VCaP (cell line): ENCODE measurements around the gene SLC25A39.
A peak's percentile ranks its signal among the peaks of the same experiment; 100 is the strongest.
"Not testable (repeated sequence)": the region's sequence is repeated elsewhere in the genome, so short reads cannot be mapped to it uniquely, and the experiment has no call there.

Source experiments
- H3K27ac ChIP-seq: fragments of 450-650 bp; 2 replicates; pipeline ENCODE4 v1.5.1; 2017
- CTCF ChIP-seq: fragments of 450-650 bp; conservative IDR thresholded peaks from 2 replicates; pipeline ENCODE4 v1.5.1; 2017; ENCODE audit warnings: mild to moderate bottlenecking, moderate library complexity

Gene SLC25A39

GRCh38 chr17:44351464-44351863 lies 26.8 kb upstream of the SLC25A39 start:
- TF ChIP-seq CTCF, result no peak

GRCh38 chr17:44350733-44351226 lies 26.2 kb upstream of the SLC25A39 start:
- no peak overlapping the region for H3K27ac ChIP-seq
- peak; percentile 89 for TF ChIP-seq CTCF

More at GRCh38 chr17:44351464-44351863, 26.8 kb upstream of the SLC25A39 start:
- no peak overlapping the region for H3K27ac ChIP-seq

- no peak for TF ChIP-seq CTCF
- no peak overlapping the region for H3K27ac ChIP-seq
Observed at GRCh38 chr17:44349553-44350070, 25.0 kb upstream of the SLC25A39 start.

GRCh38 chr17:44348988-44349364 lies 24.4 kb upstream of the SLC25A39 start:
- no peak for TF ChIP-seq CTCF
- H3K27ac ChIP-seq, result no peak overlapping the region

DNA sequence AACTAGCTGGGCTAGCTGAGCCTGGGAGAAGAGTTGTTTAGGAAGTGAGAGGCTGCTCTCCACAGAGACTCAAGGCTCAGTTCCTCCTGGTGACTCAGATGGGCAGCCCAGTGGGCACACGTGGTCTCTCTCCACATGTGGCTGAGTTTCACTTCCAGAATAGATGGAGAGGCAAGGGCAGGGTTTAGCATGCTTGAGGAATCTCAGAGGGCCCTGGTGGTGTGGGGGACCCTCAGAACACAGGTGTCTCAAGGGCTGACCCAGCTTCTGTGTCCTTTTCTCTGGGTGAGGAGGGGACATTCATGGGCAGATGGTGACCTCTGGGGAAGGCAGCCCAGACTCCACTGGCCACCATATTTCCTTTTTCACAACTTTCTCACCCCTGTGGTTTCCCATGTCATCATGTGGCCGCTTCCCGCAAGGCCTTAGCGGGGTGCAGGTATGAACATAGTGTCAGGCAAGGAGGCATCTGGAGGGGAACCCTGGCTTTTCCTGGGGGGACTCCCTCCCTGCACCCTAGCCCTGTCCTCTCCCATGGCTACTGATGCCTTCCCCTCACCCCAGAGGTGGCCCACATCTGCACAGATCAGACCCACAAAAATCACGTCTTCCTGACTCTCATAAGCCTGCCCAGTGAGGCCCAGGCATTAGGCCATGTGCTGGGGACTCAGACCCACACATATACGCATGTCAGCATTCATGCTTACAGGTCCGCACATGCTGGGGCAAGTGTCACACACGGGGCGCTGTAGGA lies 23.8 kb upstream of the SLC25A39 start:
- H3K27ac ChIP-seq, result no peak overlapping the region
- TF ChIP-seq CTCF, result no peak

DNA sequence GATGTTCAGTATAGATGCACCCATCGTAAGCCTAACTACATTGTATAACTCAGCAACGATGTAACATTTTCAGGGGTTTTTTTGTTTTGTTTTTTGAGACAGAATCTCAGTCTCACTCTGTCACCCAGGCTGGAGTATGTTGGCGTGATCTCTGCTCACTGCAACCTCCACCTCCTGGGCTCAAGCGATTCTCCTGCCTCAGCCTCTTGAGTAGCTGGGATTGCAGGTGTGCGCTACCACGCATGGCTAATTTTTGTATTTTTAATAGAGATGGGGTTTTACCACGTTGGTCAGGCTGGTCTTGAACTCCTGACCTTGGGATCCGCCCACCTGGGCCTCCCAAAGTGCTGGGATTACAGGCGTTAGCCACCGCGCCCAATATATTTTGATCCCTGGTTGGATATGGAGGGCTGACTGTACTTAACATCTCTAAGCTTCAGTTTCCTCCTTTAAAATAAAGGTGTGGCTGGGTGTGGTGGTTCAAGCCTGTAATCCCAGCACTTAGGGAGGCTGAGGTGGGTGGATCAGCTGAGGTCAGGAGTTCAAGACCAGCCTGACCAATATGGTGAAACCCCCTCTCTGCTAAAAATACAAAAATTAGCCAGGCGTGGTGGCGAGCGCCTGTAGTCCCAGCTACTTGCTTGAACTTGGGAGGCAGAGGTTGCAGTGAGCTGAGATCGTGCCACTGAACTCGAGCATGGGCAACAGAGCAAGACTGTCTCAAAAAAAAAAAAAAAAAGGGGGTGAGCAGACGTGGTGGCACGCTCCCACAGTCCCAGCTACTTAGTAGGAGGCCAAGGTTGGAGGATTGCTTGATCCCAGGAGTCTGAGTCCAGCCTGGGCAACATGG lies 22.8 kb upstream of the SLC25A39 start:
- H3K27ac ChIP-seq, result not testable (repeated sequence)

DNA sequence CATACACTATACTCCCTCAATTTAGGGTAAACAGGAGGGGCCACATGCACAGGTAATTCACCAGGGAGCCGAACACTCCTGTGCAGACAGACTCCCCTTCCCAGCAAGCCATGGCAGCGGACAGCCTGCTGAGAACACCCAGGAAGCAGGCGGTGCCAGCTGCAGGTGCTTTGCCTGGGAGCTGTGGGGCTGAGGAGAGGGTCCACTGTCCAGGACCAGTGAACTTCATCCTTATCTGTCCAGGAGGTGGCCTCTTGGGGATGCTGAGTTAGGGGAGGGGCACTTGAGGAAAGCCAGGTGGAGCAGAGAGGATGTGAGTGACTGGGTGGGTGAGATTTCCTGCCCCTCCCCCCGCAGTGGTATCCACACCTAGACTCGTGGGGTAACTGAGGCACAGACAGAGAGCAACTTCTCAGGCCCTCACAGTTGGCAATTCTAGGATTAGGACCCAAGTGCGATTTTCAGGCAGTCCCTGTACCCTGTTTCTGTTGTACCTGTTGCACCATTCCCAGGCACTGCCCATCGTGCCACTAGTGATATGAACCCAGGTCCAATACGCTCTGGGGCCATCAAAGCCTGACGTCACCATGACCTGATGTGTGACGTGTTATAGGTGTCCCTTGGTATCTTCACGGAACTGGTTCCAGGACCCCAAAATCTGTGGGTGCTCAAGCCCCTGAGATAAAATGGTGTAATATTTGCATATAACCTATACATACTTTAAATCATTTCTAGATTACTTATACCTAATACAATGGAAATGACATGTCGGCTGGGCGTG lies 21.6 kb upstream of the SLC25A39 start:
- no peak for TF ChIP-seq CTCF
- H3K27ac ChIP-seq, result peak overlapping the region; percentile 80
